ENCODE measurements around the gene SPDYC. TPM values are rescaled to one million over a fixed set of nuclear protein-coding genes. Genes with fewer than 3 reads are reported as not detected.
"Not testable (repeated sequence)": the region's sequence is repeated elsewhere in the genome, so short reads cannot be mapped to it uniquely, and the experiment has no call there.

Gene SPDYC
- total RNA-seq, 1 donor from 2014 or later, result not detected

- no peak for DNase-seq (ENCODE audit: low spot score, unreplicated experiment)
Observed at GRCh38 chr11:65165410-65166317, 4.4 kb upstream of the SPDYC start.

GRCh38 chr11:65166893-65167292 is 3.1 kb upstream of the SPDYC start:
- Mint-ChIP-seq H3K9me3 (ENCODE audit: low read depth) (no peaks in the 10 kb centered on the region), H3K27ac (no peak overlapping the region), H3K4me3 (ENCODE audit: low read depth) (no peak overlapping the region), H3K4me1 (ENCODE audit: low read depth) (no peaks in the 10 kb centered on the region), H3K27me3 (no peaks in the 10 kb centered on the region), H3K36me3 (ENCODE audit: insufficient read depth) (no peaks in the 10 kb centered on the region)
- TF ChIP-seq CTCF (IDR thresholded peaks at IDR 0.05; ENCODE audit: unreplicated experiment), result no peak
- DNase-seq (ENCODE audit: low spot score, unreplicated experiment), result no peak

More at GRCh38 chr11:65165410-65166317, 4.4 kb upstream of the SPDYC start:
- Mint-ChIP-seq H3K4me3 (ENCODE audit: low read depth) (no peak overlapping the region), H3K27me3 (no peaks in the 10 kb centered on the region), H3K4me1 (ENCODE audit: low read depth) (no peaks in the 10 kb centered on the region), H3K27ac (no peak overlapping the region), H3K36me3 (ENCODE audit: insufficient read depth) (no peaks in the 10 kb centered on the region), H3K9me3 (ENCODE audit: low read depth) (no peaks in the 10 kb centered on the region)
- TF ChIP-seq CTCF (IDR thresholded peaks at IDR 0.05; ENCODE audit: unreplicated experiment), result no peak

- H3K27me3 Mint-ChIP-seq, result no peaks in the 10 kb centered on the region
- no peaks in the 10 kb centered on the region for H3K4me1 Mint-ChIP-seq (ENCODE audit: low read depth)
- no peak for DNase-seq (ENCODE audit: low spot score, unreplicated experiment)
- no peak for TF ChIP-seq CTCF (IDR thresholded peaks at IDR 0.05; ENCODE audit: unreplicated experiment)
- no peak overlapping the region for H3K27ac Mint-ChIP-seq
- no peaks in the 10 kb centered on the region for H3K36me3 Mint-ChIP-seq (ENCODE audit: insufficient read depth)
- H3K4me3 Mint-ChIP-seq (ENCODE audit: low read depth), result no peak overlapping the region
- no peaks in the 10 kb centered on the region for H3K9me3 Mint-ChIP-seq (ENCODE audit: low read depth)
Observed at GRCh38 chr11:65167656-65168055, 2.4 kb upstream of the SPDYC start.

GRCh38 chr11:65169164-65169641 is 830 bp upstream of the SPDYC start:
- Mint-ChIP-seq H3K27ac (no peak overlapping the region), H3K36me3 (ENCODE audit: insufficient read depth) (no peaks in the 10 kb centered on the region), H3K4me1 (ENCODE audit: low read depth) (no peaks in the 10 kb centered on the region), H3K9me3 (ENCODE audit: low read depth) (no peaks in the 10 kb centered on the region), H3K4me3 (ENCODE audit: low read depth) (no peak overlapping the region), H3K27me3 (no peaks in the 10 kb centered on the region)
- DNase-seq (ENCODE audit: low spot score, unreplicated experiment), result no peak
- no peak for TF ChIP-seq CTCF (IDR thresholded peaks at IDR 0.05; ENCODE audit: unreplicated experiment)

GRCh38 chr11:65172600-65172999 is 2.6 kb downstream of the SPDYC start:
- Mint-ChIP-seq H3K4me3 (ENCODE audit: low read depth) (no peak overlapping the region), H3K36me3 (ENCODE audit: insufficient read depth) (no peaks in the 10 kb centered on the region), H3K9me3 (ENCODE audit: low read depth) (no peaks in the 10 kb centered on the region), H3K27ac (no peak overlapping the region), H3K4me1 (ENCODE audit: low read depth) (no peaks in the 10 kb centered on the region), H3K27me3 (no peaks in the 10 kb centered on the region)
- TF ChIP-seq CTCF (IDR thresholded peaks at IDR 0.05; ENCODE audit: unreplicated experiment), result no peak
- DNase-seq (ENCODE audit: low spot score, unreplicated experiment), result no peak

- not testable (repeated sequence) for H3K4me3 Mint-ChIP-seq (ENCODE audit: low read depth); DNase-seq (ENCODE audit: low spot score, unreplicated experiment); H3K27me3 Mint-ChIP-seq; H3K9me3 Mint-ChIP-seq (ENCODE audit: low read depth); H3K36me3 Mint-ChIP-seq (ENCODE audit: insufficient read depth); H3K4me1 Mint-ChIP-seq (ENCODE audit: low read depth); H3K27ac Mint-ChIP-seq
Observed at GRCh38 chr11:65174571-65175010, 4.6 kb downstream of the SPDYC start.

Measured in progenitor cell of endocrine pancreas (in vitro differentiated cells).